ENCODE measurements around the gene MSH6. TPM values are rescaled to one million over a fixed set of nuclear protein-coding genes. Genes with fewer than 3 reads are reported as not detected.
A peak's percentile ranks its signal among the peaks of the same experiment; 100 is the strongest.

The MSH6 gene
- total and polyA plus RNA-seq, 10 donors: 6.2 to 33.1 (median 26.4) TPM

- DNase-seq: no peak
- Histone ChIP-seq H3K9me3 (peaks cover 0 to 18% (median 16%) of the 10 kb centered on the region in 8 donors), H3K36me3 (peaks cover 3 to 100% (median 85%) of the 10 kb centered on the region in 6 donors), H3K4me1 (peaks cover 0 to 36% (median 0%) of the 10 kb centered on the region in 6 donors), H3K27me3 (replicated peaks in 1 of 7) (no peaks in the 10 kb centered on the region), H3K27ac (no peak overlapping the region), H3K4me3 (no peak overlapping the region)
- intact Hi-C loops (cut with DNase I; ENCODE audit: low total_unique reads): no loop called here
- TF ChIP-seq CTCF (IDR thresholded peaks at IDR 0.05 in 8 of 11, conservative IDR thresholded peaks at IDR 0.05 in 3 of 11) (no peak), POLR2AphosphoS5 (IDR thresholded peaks at IDR 0.05) (no peak), POLR2A (IDR thresholded peaks at IDR 0.05) (no peak)
- 98 to 99% (median 98%) methylated on average over 7 of the region's 7 CpGs for WGBS, 5 donors
Measured at GRCh38 chr2:47803363-47803762, 20.4 kb downstream of the MSH6 start.

- intact Hi-C loops (cut with DNase I; ENCODE audit: low total_unique reads): no loop called here
- TF ChIP-seq CTCF (IDR thresholded peaks at IDR 0.05 in 8 of 11, conservative IDR thresholded peaks at IDR 0.05 in 3 of 11) (no peak), POLR2A (IDR thresholded peaks at IDR 0.05) (no peak), POLR2AphosphoS5 (IDR thresholded peaks at IDR 0.05) (no peak)
- Histone ChIP-seq H3K4me3 (no peak overlapping the region), H3K4me1 (peaks cover 0 to 32% (median 0%) of the 10 kb centered on the region in 6 donors), H3K36me3 (peaks cover 3 to 100% (median 86%) of the 10 kb centered on the region in 6 donors), H3K27ac (no peak overlapping the region), H3K27me3 (replicated peaks in 1 of 7) (no peaks in the 10 kb centered on the region), H3K9me3 (peaks cover 0 to 18% (median 16%) of the 10 kb centered on the region in 8 donors)
- 62 to 81% (median 74%) methylated on average over 1 of the region's 1 CpG for WGBS, 5 donors
- DNase-seq: no peak
Measured at GRCh38 chr2:47803770-47804169, 20.8 kb downstream of the MSH6 start.

- no peak overlapping the region for H3K4me3 ChIP-seq
- WGBS, 5 donors: 55 to 70% (median 61%) methylated on average over 6 of the region's 6 CpGs
- intact Hi-C loops (cut with DNase I; ENCODE audit: low total_unique reads): no loop called here
- H3K27me3 ChIP-seq (replicated peaks in 1 of 7): no peaks in the 10 kb centered on the region
- peaks cover 0 to 18% (median 16%) of the 10 kb centered on the region in 8 donors for H3K9me3 ChIP-seq
- H3K36me3 ChIP-seq: peaks cover 3 to 100% (median 80%) of the 10 kb centered on the region in 6 donors
- no peak for TF ChIP-seq POLR2A (IDR thresholded peaks at IDR 0.05)
- TF ChIP-seq CTCF (IDR thresholded peaks at IDR 0.05 in 8 of 11, conservative IDR thresholded peaks at IDR 0.05 in 3 of 11): no peak
- no peak for TF ChIP-seq POLR2AphosphoS5 (IDR thresholded peaks at IDR 0.05)
- no peak for DNase-seq
- H3K27ac ChIP-seq: peak overlapping the region in 2 of 8 donors; percentile 3 to 6
- peaks cover 0 to 20% (median 0%) of the 10 kb centered on the region in 6 donors for H3K4me1 ChIP-seq
Measured at GRCh38 chr2:47805850-47806249, 22.9 kb downstream of the MSH6 start.

- Histone ChIP-seq H3K27ac (no peak overlapping the region), H3K4me1 (peaks cover 0 to 20% (median 0%) of the 10 kb centered on the region in 6 donors), H3K27me3 (replicated peaks in 1 of 7) (no peaks in the 10 kb centered on the region), H3K36me3 (peaks cover 3 to 100% (median 76%) of the 10 kb centered on the region in 6 donors), H3K9me3 (peaks cover 0 to 9% (median 7%) of the 10 kb centered on the region in 8 donors), H3K4me3 (no peak overlapping the region)
- intact Hi-C loops (cut with DNase I; ENCODE audit: low total_unique reads): no loop called here
- DNase-seq: no peak
- TF ChIP-seq POLR2A (IDR thresholded peaks at IDR 0.05) (no peak), CTCF (IDR thresholded peaks at IDR 0.05 in 8 of 11, conservative IDR thresholded peaks at IDR 0.05 in 3 of 11) (no peak), POLR2AphosphoS5 (IDR thresholded peaks at IDR 0.05) (peak in 1 of 3 donors; percentile 26)
- WGBS, 5 donors: 79 to 88% (median 81%) methylated on average over 4 of the region's 4 CpGs
Measured at GRCh38 chr2:47808614-47809013, 25.7 kb downstream of the MSH6 start.
